OCI-LY1 (cell line): ENCODE measurements around the gene POLR1A.

Experiments used
- EZH2 ChIP-seq: fragments of 200-600 bp; sonication (generic), shearing (Covaris generic); IDR thresholded peaks from 2 replicates; pipeline ENCODE4 v1.8.0; 2017; ENCODE audit warnings: borderline replicate concordance, mixed run types, mild to moderate bottlenecking, antibody characterized with exemption, low read length, moderate library complexity, mixed read lengths
- TF ChIP-seq, protein P1 (sequence below): fragments of 200-600 bp; sonication (generic), shearing (Covaris generic); IDR thresholded peaks from 2 replicates; pipeline ENCODE4 v1.5.1; 2017; ENCODE audit warnings: mild to moderate bottlenecking, antibody characterized with exemption, low read length, moderate library complexity, mixed read lengths

DNA sequence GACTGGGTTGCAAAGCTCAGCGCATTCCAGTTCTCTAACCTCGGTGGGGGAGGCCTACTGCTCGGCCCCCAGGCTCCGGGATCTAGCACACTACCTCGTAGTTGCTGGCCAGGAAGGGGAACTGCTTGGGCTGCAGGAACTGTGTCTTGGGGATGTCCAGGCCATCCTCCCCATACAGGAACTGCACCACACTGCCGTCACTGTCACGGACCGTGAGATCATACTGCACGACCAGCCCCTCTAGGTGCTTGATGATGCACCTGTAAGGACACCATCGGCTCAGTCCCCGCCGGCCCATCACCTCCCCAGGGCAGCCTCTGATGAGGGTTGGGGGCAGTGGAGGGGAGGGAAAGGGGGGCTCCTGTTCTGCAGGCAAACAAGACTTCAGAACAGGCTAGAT, 61.6 kb downstream of the POLR1A start:
- TF ChIP-seq, protein P1, sequence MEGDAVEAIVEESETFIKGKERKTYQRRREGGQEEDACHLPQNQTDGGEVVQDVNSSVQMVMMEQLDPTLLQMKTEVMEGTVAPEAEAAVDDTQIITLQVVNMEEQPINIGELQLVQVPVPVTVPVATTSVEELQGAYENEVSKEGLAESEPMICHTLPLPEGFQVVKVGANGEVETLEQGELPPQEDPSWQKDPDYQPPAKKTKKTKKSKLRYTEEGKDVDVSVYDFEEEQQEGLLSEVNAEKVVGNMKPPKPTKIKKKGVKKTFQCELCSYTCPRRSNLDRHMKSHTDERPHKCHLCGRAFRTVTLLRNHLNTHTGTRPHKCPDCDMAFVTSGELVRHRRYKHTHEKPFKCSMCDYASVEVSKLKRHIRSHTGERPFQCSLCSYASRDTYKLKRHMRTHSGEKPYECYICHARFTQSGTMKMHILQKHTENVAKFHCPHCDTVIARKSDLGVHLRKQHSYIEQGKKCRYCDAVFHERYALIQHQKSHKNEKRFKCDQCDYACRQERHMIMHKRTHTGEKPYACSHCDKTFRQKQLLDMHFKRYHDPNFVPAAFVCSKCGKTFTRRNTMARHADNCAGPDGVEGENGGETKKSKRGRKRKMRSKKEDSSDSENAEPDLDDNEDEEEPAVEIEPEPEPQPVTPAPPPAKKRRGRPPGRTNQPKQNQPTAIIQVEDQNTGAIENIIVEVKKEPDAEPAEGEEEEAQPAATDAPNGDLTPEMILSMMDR: no peak
- TF ChIP-seq EZH2: no peak
